Adipose tissue (tissue), 3 donors: Measurements from ENCODE around the gene PFKFB2. TPM values are rescaled to one million over a fixed set of nuclear protein-coding genes. Genes with fewer than 3 reads are reported as not detected.

Experiments used
- H3K27ac ChIP-seq: one replicate; pipeline ENCODE4 v1.5.1; 2013; ENCODE audit warnings: low read depth, low read length
- WGBS, 3 donors: extraction: QIAGEN DNeasy Blood & Tissue Kit; methylation state at CpG; one replicate each; pipeline ENCODE4 v1.1.7; 2013; 5-methylcytosine and 5-hydroxymethylcytosine counted together
- polyA plus RNA-seq, 3 donors: library from polyadenylated mRNA; stranded (reverse); fragments of 200-250 nt; gene quantifications; one replicate each; pipeline ENCODE4 v1.2.3, GENCODE V29; 2013
- donor health status: healthy with polysubstance abuse.
- donor health status: Bipolar disorder and iron deficiency.
- donor health status: healthy.

Gene PFKFB2
- polyA plus RNA-seq, 3 donors: 3.3 to 5.8 (median 5.2) TPM

- WGBS, 3 donors: 74 to 89% (median 88%) methylated on average over 6 of the region's 6 CpGs
- no peak overlapping the region for H3K27ac ChIP-seq
Observed at GRCh38 chr1:207056673-207057072, 3.6 kb downstream of the PFKFB2 start.

- 79 to 89% (median 88%) methylated on average over 4 of the region's 4 CpGs for WGBS, 3 donors
- H3K27ac ChIP-seq: no peak overlapping the region
Observed at GRCh38 chr1:207058252-207058651, 5.2 kb downstream of the PFKFB2 start.

- no peak overlapping the region for H3K27ac ChIP-seq
- WGBS, 3 donors: 69 to 88% (median 74%) methylated on average over 6 of the region's 6 CpGs
Observed at GRCh38 chr1:207058878-207059867, 6.1 kb downstream of the PFKFB2 start.

- WGBS, 3 donors: 34 to 75% (median 48%) methylated on average over 4 of the region's 4 CpGs
- H3K27ac ChIP-seq: no peak overlapping the region
Observed at GRCh38 chr1:207059881-207060280, 6.8 kb downstream of the PFKFB2 start.

GRCh38 chr1:207060596-207060995, 7.5 kb downstream of the PFKFB2 start:
- 81 to 93% (median 86%) methylated on average over 3 of the region's 3 CpGs for WGBS, 3 donors
- no peak overlapping the region for H3K27ac ChIP-seq

- H3K27ac ChIP-seq: no peak overlapping the region
- WGBS, 3 donors: 84 to 95% (median 92%) methylated on average over 1 of the region's 1 CpG
Observed at GRCh38 chr1:207062058-207062457, 9.0 kb downstream of the PFKFB2 start.

- H3K27ac ChIP-seq: no peak overlapping the region
- 94% methylated on average over 5 of the region's 5 CpGs for WGBS, 3 donors
Observed at GRCh38 chr1:207063014-207063413, 9.9 kb downstream of the PFKFB2 start.

- no peak overlapping the region for H3K27ac ChIP-seq
- WGBS, 3 donors: 63 to 92% (median 90%) methylated on average over 8 of the region's 8 CpGs
Observed at GRCh38 chr1:207064561-207064960, 11.5 kb downstream of the PFKFB2 start.

- 46 to 51% (median 51%) methylated on average over 3 of the region's 3 CpGs for WGBS, 3 donors
- no peak overlapping the region for H3K27ac ChIP-seq
Observed at GRCh38 chr1:207067185-207067584, 14.1 kb downstream of the PFKFB2 start.

GRCh38 chr1:207067665-207068064, 14.6 kb downstream of the PFKFB2 start:
- H3K27ac ChIP-seq: no peak overlapping the region
- WGBS, 3 donors: 76 to 81% (median 77%) methylated on average over 5 of the region's 5 CpGs

GRCh38 chr1:207069061-207069460, 16.0 kb downstream of the PFKFB2 start:
- whole genome bisulfite sequencing, 3 donors: 55 to 90% (median 68%) methylated on average over 3 of the region's 3 CpGs
- no peak overlapping the region for H3K27ac ChIP-seq

- WGBS, 3 donors: 86 to 94% (median 86%) methylated on average over 5 of the region's 5 CpGs
Observed at GRCh38 chr1:207069858-207070506, 16.9 kb downstream of the PFKFB2 start.

GRCh38 chr1:207070811-207071210, 17.7 kb downstream of the PFKFB2 start:
- 66 to 85% (median 74%) methylated on average over 4 of the region's 4 CpGs for WGBS, 3 donors
- no peak overlapping the region for H3K27ac ChIP-seq

More at GRCh38 chr1:207069858-207070506, 16.9 kb downstream of the PFKFB2 start:
- no peak overlapping the region for H3K27ac ChIP-seq

GRCh38 chr1:207071426-207071825, 18.4 kb downstream of the PFKFB2 start:
- H3K27ac ChIP-seq: no peak overlapping the region
- 87 to 91% (median 88%) methylated on average over 6 of the region's 6 CpGs for WGBS, 3 donors

GRCh38 chr1:207072233-207072632, 19.2 kb downstream of the PFKFB2 start:
- H3K27ac ChIP-seq: no peak overlapping the region
- 53 to 87% (median 56%) methylated on average over 8 of the region's 8 CpGs for WGBS, 3 donors

GRCh38 chr1:207073906-207074820, 21.1 kb downstream of the PFKFB2 start:
- no peak overlapping the region for H3K27ac ChIP-seq
- WGBS, 3 donors: 71 to 82% (median 79%) methylated on average over 4 of the region's 4 CpGs

GRCh38 chr1:207076181-207076955, 23.3 kb downstream of the PFKFB2 start:
- 66 to 74% (median 71%) methylated on average over 5 of the region's 5 CpGs for WGBS, 3 donors
- no peak overlapping the region for H3K27ac ChIP-seq

GRCh38 chr1:207077012-207077411, 23.9 kb downstream of the PFKFB2 start:
- 95% methylated on average over 1 of the region's 1 CpG for WGBS, 3 donors
- no peak overlapping the region for H3K27ac ChIP-seq
